ENCODE data around the gene CRTC1.

DNA sequence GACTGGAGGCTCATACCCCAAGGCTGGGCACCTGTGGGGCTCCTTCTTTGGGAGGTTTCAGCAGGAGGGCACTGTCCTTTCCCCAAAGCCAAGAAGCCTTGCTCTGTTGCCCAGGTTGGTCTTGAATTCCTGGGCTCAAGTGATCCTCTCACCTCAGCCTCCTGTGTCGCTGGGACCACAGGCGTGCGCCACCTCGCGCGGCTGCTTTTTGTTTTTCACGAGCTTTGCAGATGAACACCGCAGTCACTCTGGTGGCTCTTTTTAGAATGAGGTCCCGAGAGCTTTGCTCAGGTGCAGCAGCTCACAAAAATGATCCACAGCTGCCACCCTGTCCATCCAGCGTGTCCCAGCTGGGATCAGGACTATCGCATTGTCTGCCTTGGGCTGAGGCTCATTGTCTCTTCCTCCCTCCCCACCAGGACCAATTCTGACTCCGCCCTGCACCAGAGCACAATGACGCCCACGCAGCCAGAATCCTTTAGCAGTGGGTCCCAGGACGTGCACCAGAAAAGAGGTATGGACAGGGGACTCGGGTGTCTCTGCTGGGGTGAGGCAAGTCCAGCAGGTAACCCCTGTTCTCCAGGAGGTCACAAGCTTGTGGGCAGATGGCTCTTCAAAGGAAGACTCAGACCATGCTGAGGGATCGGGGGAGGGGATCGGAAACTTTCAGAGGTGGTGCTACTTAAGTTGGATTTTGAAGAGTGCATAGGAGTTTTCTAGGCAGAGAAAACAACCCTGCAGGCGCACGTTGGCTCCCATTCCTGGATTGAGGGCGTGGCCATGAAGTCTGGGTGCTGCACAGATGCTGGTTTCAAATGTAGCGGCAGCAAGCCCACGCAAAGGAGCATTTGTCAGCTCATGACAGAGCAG lies 66.1 kb downstream of the CRTC1 start:
- TF ChIP-seq POLR2A (IDR thresholded peaks at IDR 0.05) (no peak), POLR2AphosphoS5 (IDR thresholded peaks at IDR 0.05) (no peak)
- TF ChIP-seq, protein P1, sequence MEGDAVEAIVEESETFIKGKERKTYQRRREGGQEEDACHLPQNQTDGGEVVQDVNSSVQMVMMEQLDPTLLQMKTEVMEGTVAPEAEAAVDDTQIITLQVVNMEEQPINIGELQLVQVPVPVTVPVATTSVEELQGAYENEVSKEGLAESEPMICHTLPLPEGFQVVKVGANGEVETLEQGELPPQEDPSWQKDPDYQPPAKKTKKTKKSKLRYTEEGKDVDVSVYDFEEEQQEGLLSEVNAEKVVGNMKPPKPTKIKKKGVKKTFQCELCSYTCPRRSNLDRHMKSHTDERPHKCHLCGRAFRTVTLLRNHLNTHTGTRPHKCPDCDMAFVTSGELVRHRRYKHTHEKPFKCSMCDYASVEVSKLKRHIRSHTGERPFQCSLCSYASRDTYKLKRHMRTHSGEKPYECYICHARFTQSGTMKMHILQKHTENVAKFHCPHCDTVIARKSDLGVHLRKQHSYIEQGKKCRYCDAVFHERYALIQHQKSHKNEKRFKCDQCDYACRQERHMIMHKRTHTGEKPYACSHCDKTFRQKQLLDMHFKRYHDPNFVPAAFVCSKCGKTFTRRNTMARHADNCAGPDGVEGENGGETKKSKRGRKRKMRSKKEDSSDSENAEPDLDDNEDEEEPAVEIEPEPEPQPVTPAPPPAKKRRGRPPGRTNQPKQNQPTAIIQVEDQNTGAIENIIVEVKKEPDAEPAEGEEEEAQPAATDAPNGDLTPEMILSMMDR (IDR thresholded peaks at IDR 0.05 in 8 of 11, conservative IDR thresholded peaks at IDR 0.05 in 3 of 11), result no peak
